Epithelial cell of esophagus (primary cell): ENCODE data around the gene OSBPL1A.

Experiments used
- DNase-seq: peaks from one replicate; pipeline ENCODE4 v3.0.0; 2010; ENCODE audit warnings: low read depth
- H3K4me3 ChIP-seq: 2 replicates; pipeline ENCODE4 v1.5.1; 2011; ENCODE audit warnings: mild to moderate bottlenecking, low read length, control low read depth
- TF ChIP-seq, protein P1 (sequence below): IDR thresholded peaks from 2 replicates; pipeline ENCODE4 v1.5.1; 2011; ENCODE audit warnings: low read depth, mild to moderate bottlenecking, low read length, control low read depth, inconsistent platforms; ENCODE audit not compliant: insufficient read depth; ENCODE audit errors: missing control alignments

OSBPL1A gene

DNA sequence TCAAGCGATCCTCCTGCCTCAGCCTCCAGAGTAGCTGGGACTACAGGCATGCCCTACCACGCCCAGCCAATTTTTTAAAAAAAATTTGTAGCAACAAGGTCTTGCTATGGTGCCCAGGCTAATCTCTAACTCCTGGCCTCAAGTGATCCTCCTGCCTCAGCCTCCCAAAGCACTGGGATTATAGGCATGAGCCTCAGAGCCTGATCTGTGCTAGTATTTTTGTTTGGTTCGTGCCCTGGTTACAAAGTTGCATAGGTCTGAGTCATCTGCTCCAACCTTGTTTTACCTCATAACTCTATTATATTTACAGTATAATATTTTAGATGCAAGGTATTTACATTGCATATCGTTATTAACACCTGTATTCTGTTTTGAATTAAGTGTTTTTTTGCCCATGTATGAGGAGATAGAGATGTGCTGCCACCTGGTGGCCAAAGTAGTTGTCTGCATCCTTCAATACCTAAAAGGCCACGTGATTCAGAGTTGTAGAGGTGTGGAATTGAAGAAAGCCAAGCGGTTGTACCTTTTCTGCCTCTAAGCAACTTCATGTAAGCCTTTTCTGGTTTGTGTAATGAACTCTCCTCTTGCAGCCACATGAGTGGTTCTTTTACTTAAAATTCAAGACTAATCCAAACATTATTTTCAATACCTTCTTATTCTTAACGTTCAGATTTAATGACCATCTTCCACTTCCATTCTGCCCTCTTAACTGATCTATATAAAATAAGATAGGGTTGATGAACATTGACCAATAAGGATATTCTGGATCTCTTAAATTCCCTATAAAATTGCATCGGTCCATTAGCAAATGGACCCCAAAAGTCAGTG lies 278.7 kb downstream of the OSBPL1A start:
- H3K4me3 ChIP-seq, result no peak overlapping the region
- DNase-seq, result peak; percentile 83
- TF ChIP-seq, protein P1, sequence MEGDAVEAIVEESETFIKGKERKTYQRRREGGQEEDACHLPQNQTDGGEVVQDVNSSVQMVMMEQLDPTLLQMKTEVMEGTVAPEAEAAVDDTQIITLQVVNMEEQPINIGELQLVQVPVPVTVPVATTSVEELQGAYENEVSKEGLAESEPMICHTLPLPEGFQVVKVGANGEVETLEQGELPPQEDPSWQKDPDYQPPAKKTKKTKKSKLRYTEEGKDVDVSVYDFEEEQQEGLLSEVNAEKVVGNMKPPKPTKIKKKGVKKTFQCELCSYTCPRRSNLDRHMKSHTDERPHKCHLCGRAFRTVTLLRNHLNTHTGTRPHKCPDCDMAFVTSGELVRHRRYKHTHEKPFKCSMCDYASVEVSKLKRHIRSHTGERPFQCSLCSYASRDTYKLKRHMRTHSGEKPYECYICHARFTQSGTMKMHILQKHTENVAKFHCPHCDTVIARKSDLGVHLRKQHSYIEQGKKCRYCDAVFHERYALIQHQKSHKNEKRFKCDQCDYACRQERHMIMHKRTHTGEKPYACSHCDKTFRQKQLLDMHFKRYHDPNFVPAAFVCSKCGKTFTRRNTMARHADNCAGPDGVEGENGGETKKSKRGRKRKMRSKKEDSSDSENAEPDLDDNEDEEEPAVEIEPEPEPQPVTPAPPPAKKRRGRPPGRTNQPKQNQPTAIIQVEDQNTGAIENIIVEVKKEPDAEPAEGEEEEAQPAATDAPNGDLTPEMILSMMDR, result peak; percentile 82

DNA sequence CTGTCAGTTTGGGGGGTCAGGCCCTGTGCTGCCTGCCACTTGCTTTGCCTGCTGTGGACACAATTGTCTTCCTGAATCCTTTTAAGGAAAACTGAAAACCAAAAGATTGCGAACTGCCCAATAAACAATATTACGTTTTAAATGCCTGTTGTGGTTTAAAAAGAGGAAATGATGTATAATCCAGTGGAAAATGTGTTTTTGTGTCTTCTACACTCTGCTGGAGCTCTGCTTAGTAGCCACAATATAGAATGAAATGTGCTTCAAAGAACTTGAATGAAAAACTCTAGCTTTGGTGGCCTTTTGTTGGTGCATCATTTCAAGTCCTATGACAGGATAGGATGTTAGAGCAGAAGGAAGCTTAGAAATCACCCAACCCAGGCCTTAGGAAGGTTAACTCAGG lies 282.0 kb downstream of the OSBPL1A start:
- TF ChIP-seq, protein P1, result no peak
- DNase-seq, result no peak
- H3K4me3 ChIP-seq, result no peak overlapping the region

DNA sequence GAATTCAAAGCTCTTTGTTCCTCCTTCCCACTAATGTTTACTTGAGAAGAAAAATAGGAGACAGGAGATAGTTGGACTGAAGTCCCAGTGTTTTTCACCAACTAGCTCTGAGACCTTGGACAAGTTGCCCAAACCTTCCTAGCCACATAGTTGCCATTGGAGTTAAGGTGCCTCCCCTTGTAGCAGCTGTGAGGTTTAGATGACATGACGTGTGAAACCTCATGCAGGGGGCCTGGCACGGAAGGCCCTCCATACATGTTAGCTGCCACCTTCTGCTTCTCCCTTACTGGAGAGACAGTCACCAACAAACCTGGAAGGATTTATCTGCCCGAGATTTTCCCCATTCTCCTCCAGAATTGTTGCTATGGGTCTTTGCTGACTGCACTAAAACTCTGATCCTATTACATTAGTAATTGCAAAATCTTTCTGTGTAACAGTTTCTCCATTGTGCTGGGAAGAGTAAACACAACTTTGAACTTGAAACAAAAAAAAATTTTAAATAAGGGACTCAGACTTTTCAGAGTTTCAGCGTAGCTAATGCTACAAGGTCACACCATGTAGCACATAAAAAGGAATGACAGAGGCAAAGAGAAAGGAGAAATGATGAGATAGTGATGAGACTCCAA lies 282.6 kb downstream of the OSBPL1A start:
- no peak overlapping the region for H3K4me3 ChIP-seq
- TF ChIP-seq, protein P1, result no peak
- no peak for DNase-seq

DNA sequence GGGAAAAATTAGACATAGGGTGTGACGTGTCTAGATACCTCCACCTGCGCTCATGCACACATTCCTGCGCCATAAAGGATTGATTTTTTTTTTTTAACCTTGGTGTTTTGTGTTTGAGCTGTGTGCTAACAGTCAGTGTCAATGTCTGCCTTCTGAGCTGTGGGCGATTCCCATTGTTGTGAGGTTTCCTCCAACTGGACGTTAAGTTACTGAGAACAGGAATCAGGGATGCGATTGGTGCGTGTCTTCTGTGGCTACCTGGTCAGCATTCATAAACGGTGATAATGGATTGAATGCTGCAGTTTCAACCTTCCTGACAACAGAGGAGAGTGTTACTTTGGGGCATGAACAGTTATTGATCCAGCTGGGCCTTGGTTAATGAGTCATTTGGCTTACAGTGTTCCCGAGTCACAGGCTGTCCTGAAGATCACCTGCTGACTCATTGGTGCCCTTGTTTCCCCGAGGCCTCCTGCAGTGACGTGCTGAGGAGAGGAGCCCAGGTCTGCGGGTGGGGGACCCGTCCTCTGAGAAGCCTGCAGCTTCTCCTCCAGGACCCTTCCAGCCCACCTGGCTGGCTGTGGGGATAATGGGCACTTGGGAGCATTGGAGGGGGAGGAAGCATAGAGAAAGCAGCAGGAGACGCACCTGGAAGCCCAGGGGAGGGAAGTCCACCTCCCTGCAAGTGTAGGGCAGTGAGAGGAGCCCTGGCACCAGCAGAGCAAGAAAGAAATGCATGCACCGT lies 284.6 kb downstream of the OSBPL1A start:
- no peak overlapping the region for H3K4me3 ChIP-seq
- TF ChIP-seq, protein P1, result no peak
- DNase-seq, result peak; percentile 67

DNA sequence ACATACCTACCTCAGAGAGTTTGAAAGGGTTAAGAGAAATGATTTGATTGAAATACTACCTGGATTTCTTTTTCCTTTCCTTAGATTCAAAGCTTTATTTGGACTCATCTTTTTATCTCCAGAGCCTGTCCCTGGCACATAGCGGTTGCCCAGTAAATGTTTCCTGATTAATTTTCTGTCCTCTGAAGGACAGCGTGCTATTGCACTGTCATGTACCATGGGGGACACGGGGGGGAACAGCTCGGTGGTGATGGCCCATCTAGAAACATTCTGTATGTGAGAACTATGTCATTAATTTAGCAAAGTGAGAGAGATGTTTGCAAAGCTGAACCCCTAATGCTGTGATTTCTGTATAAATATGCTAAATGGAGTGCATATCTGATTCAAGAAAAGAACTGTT lies 285.2 kb downstream of the OSBPL1A start:
- DNase-seq, result no peak
- no peak overlapping the region for H3K4me3 ChIP-seq
- TF ChIP-seq, protein P1, result no peak
